ENCODE measurements around the gene SMIM28. TPM values are rescaled to one million over a fixed set of nuclear protein-coding genes. Genes with fewer than 3 reads are reported as not detected.

Gene SMIM28
- not detected in 2 replicates for total RNA-seq (2014; rRNA removed; shearing (Covaris generic))

DNA sequence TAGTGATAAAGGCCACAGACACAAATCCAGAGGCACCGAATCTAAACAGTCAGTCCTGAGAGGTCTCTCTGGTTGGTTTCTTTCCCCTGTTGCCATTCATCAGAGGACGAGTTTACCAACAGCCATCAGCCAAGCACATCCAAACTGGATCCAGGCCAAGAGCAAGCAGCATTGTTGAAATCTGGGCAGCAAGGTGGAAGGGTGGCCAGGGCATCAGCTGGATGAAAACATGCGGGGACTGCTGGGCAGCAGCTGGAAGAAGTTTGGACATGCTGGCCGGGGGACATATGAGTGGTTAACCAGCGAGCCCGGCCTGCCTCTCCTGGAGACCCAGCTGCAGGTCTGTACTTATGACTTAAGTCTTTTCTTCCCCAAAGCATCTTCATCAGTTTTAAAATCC lies at the start of gene SMIM28:
Gene SMIM28, plus strand, starts transcription at position 62 of the 400 bp plus-strand sequence. Its CDS starts 168 bp downstream, at position 230.

DNA sequence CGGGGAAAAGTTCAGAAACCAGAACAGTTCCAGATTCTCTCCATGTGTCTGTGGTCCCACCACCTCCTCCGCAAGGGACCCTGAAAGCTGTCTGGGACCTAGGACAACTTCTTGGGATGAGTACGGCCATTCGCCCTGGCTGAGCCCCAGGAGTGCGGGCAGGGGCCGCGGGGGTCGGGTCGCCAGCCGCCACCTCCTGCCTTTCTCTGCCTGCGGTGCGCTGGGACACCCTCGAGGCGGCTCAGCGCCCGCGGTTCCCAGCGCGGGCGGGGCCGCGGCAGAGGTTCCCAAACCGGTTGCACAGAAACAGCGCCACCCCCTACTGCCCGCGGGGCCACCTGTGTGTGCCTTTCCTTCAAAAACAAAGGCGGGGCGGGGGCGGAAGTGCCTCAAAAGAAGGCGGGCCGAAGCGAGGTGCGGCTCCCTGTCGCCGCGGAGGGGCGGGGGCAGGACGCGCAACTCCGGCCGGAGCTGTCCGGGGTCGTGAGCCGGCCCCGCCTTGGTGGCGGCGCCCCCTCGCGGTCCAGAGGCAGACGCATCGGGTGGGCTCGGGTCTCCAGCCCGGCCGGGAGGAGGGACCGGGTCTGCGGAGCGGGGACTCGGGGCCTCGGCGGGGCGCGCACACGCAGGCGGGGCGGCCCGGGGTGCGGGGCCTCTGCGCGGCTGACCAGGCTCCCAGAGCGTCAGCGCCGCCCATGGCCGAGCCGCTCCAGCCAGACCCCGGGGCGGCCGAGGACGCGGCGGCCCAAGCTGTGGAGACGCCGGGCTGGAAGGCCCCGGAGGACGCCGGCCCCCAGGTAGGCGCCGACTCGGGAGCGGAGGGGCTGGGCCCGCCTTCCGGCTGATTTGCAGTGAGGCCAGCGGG lies 26.3 kb downstream of the SMIM28 start, which contains the start of gene HEBP2:
Gene HEBP2, plus strand, starts transcription at position 423 of the 865 bp plus-strand sequence. Its CDS starts 273 bp downstream, at position 696.

Small RNAs within 50 kb of the gene (small RNA-seq; reads per million reads assigned to genes)
- not detected for gene AL031003.1

Other genes starting within 250 kb of the SMIM28 start
- gene ARFGEF3, start 216.0 kb upstream of the SMIM28 start, total RNA-seq (2014; rRNA removed; shearing (Covaris generic)) = 1.3 and 1.4 TPM in 2 replicates
- gene PBOV1, start 159.4 kb upstream of the SMIM28 start, total RNA-seq (2014; rRNA removed; shearing (Covaris generic)) = not detected in 2 replicates
- 16.7 and 25.0 TPM in 2 replicates for gene HEBP2, start 26.3 kb downstream of the SMIM28 start, total RNA-seq (2014; rRNA removed; shearing (Covaris generic))
- gene NHSL1, start 121.6 kb downstream of the SMIM28 start, total RNA-seq (2014; rRNA removed; shearing (Covaris generic)) = 27.5 and 34.3 TPM in 2 replicates

Measured in A375 (cell line).